GM21576 (cell line): ENCODE data around the gene TMTC1.

Experiments used
- ATAC-seq: cut with Tn5 transposase; IDR thresholded peaks from one replicate; pipeline ENCODE4 v1.9.1; 2021; ENCODE audit warnings: mild to moderate bottlenecking, moderate library complexity; ENCODE audit not compliant: unreplicated experiment

Gene TMTC1

GRCh38 chr12:29547151-29547632 lies 236.6 kb downstream of the TMTC1 start:
- ATAC-seq, result no peak

GRCh38 chr12:29546000-29546399 lies 237.7 kb downstream of the TMTC1 start:
- no peak for ATAC-seq

- peak; percentile 87 for ATAC-seq
Measured at GRCh38 chr12:29545102-29545467, 238.7 kb downstream of the TMTC1 start.

- ATAC-seq, result peak; percentile 15
Measured at GRCh38 chr12:29544428-29545101, 239.2 kb downstream of the TMTC1 start.

- no peak for ATAC-seq
Measured at GRCh38 chr12:29543036-29543435, 240.7 kb downstream of the TMTC1 start.

- ATAC-seq, result no peak
Measured at GRCh38 chr12:29537298-29537697, 246.4 kb downstream of the TMTC1 start.

- ATAC-seq, result no peak
Measured at GRCh38 chr12:29534935-29535334, 248.8 kb downstream of the TMTC1 start.

- ATAC-seq, result no peak
Measured at GRCh38 chr12:29533815-29534489, 249.8 kb downstream of the TMTC1 start.

- ATAC-seq, result no peak
Measured at GRCh38 chr12:29531471-29531870, 252.3 kb downstream of the TMTC1 start.

- no peak for ATAC-seq
Measured at GRCh38 chr12:29530436-29530835, 253.3 kb downstream of the TMTC1 start.

GRCh38 chr12:29528161-29528560 lies 255.6 kb downstream of the TMTC1 start:
- no peak for ATAC-seq

GRCh38 chr12:29521951-29522350 lies 261.8 kb downstream of the TMTC1 start:
- no peak for ATAC-seq

- no peak for ATAC-seq
Measured at GRCh38 chr12:29519585-29520182, 264.1 kb downstream of the TMTC1 start.

- no peak for ATAC-seq
Measured at GRCh38 chr12:29518407-29518806, 265.3 kb downstream of the TMTC1 start.

GRCh38 chr12:29517264-29517663 lies 266.5 kb downstream of the TMTC1 start:
- no peak for ATAC-seq

GRCh38 chr12:29516431-29516875 lies 267.3 kb downstream of the TMTC1 start:
- no peak for ATAC-seq

- ATAC-seq, result no peak
Measured at GRCh38 chr12:29510591-29511185, 273.1 kb downstream of the TMTC1 start.

GRCh38 chr12:29509503-29509902 lies 274.2 kb downstream of the TMTC1 start:
- ATAC-seq, result no peak

- ATAC-seq, result no peak
Measured at GRCh38 chr12:29508949-29509348, 274.8 kb downstream of the TMTC1 start.

- ATAC-seq, result no peak
Measured at GRCh38 chr12:29505122-29505521, 278.6 kb downstream of the TMTC1 start.

GRCh38 chr12:29503283-29503682 lies 280.5 kb downstream of the TMTC1 start:
- no peak for ATAC-seq

- ATAC-seq, result no peak
Measured at GRCh38 chr12:29499235-29499634, 284.5 kb downstream of the TMTC1 start.
